HG03039 (cell line): ENCODE results near the gene THBS2.
"Not testable (repeated sequence)": the region's sequence is repeated elsewhere in the genome, so short reads cannot be mapped to it uniquely, and the experiment has no call there.

Source experiments
- ATAC-seq: cut with Tn5 transposase; IDR thresholded peaks from one replicate; pipeline ENCODE4 v1.9.1; 2021; ENCODE audit warnings: mild to moderate bottlenecking, moderate library complexity; ENCODE audit not compliant: unreplicated experiment

THBS2 gene

DNA sequence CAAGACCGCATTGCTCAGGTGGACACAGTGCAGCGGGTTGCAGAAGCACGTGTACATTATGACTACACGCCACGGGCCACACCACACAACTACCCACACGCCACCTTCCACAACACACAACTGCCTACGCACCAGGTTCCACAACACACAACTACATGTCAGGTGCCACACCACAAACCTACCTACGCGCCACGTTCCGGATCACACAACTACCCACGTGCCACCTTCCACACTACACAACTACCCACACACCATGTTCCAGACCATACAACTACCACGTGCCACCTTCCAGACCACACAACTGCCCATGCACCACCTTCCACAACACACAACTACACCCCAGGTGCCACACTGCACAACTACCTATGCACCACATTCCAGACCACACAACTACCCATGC is 20.5 kb downstream of the THBS2 start:
- no peak for ATAC-seq

DNA sequence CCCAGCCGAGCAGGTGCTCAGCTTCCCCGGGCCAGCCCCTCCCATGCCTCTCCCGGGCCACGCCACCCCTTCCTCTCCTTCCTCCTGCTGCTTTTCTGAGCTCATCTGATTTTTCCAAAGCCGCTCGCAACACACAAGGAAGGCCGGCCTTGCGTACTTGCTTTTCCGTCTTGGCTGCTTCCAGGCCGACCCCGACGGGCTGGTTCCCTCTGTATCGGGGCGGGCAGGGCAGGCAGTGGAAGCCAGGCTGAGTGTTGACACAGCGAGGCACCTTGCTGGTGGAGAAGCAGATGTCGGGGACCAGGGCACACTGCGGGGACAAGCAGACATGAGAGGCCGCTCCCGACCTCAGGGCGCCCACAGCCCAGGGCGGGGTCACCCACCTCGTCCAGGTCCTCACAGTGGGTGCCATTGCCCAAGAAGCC is 21.1 kb downstream of the THBS2 start:
- ATAC-seq, result no peak

DNA sequence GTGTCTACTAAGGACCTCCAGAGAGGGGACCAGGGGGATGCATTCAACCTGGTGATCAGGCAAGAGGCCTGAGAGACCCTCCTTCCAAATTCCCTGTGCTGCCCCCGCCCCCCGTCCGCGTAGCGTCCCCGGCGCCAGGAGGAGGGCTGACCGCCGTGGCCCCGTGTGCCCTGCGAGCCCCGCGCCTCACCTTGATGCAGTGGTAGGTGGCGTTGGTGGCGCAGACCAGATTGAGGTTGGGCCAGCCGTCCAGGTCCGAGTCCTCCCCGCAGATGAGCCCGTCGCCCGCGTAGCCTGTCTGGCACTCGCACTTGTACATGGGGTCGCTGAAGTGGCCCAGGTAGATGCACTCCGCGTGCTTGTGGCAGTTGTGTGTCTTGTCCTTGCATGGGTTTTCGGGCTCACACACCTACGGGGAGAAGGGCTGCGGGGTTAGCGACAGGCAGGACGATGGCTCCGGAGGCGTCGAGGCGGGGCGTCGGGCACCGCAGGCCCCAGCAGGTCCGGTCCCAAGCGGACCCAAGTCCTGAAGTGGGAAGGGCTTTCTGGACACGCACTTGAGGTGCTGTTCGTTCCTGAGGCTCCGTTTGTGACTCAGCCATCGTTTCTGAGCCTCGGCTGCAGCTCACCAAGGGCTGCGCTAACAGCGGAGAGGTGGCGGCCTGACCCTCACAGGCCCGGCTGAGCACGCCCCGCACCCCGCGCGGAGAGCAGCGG is 21.7 kb downstream of the THBS2 start:
- no peak for ATAC-seq

DNA sequence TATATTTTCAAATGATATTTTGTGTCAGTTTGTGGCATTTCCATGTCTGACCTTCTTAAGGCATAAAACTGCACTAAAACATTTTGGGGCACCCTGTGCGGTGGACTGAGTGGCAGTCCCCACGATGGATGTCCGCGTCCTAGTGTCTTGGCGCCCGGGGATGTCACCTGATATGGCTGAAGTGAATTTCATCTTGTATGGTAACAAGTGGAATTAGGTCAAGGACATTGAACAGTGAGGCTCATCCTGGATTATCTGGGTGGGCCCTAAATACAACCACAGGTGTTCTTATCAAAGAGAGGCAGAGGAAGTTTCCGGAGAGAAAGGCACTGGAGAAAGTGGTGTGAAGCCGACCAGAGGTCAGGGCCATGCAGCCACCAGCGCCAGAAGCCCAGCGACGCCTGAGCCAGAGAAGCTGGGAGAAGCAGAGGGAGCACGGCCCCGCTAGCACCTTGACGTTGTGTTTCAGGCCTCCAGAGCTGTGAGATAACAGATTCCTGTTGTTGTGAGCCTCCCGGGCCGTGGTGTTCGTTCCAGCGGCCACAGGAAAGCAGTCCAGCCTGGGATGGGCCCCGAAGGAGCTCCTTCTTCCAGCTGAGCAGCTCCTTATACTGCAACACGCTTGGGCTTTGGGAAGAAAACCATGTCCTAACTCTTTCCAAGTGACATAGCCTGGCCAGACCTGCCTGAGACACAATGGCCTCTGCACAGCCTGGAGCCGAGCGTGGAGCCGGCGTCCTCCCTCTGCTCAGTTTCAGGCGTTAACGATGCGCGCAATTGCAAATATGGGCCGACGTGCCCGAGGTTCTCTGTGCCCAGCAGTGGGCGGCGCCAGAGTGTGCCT is 22.5 kb downstream of the THBS2 start:
- ATAC-seq, result no peak

DNA sequence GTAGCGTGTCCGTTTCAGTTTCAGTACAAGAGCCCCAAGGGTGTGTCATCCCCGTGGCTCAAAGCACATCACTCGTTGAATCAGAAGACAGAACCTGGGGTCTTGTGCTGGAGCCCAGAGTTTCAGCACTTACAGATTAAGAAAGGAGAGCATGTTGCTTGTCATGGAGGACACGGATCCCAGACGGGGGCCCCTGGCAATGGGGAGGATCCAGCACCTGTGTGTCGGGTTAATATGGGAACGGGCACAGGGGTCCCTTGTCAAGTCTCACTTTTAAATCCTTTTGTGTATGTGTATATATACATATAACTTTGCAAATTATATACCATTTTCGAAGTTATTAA is 23.4 kb downstream of the THBS2 start:
- no peak for ATAC-seq

DNA sequence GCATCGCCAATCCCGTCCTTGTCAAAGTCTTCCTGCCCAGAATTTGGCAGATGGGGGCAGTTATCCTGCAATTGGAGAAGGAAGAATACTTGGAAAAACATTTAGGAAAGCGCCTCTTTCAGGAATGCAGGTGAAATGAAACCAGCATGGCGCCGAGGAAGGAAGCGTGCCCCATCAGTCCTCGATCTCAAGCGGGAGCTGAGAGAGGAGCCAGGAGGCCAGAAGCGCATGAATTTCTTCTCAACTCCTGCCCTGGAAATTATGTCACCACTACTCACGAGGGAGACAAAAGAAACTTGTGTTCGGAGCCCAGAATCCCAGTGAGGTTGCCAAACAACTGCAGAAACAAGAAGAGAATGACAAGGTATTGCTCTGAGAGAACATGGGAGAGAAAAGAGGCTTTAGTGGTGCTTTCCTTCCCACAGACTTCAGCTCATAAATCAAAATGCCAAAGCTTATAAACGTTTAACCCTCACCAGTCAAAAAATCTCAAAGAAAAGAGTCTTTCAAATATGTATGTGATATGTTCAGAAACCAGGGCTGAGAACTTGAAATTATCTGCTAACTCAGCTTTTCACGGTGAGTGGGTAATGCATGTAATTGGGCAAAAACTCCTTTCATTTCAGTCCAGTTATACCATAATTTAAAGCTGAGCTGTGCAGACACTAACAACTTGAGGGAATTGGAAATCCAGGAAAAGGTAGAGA is 23.9 kb downstream of the THBS2 start:
- ATAC-seq, result no peak

DNA sequence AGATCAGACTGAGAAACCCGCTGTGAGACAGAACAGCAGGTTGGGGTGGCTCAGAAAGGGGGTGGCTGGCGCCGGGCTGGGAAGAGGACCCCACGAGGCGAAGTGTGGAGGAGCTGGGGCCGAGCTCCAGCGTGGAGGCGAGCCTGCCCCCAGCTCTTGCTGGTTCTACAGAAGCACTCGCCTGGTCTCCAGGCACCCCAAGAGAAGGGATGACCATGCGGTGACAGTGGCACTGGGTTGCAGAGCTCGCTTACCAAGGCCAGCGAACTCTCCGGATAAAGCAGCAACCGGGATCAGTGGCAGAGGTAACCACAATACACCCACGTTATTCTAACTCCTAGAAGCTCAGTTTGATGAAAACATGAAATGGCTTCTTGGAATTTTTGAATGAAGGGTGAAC is 26.5 kb downstream of the THBS2 start:
- no peak for ATAC-seq

DNA sequence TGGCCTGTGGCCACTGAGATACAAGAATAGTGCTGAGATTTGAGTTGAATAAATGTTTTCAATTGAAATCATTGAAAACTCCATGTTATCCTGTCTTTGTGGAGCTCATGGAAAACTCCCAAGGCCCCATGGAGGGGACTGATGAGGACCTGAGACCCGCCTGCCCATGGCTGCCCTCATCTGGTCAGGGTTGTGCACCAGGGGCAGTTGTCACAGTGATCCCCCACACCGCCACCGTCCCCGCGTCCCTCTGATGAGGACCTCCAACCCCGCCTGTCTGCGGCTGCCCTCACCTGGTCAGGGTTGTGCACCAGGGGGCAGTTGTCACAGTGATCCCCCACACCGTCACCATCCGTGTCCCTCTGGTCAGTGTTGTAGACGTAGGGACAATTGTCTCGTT is 27.8 kb downstream of the THBS2 start:
- ATAC-seq, result no peak

DNA sequence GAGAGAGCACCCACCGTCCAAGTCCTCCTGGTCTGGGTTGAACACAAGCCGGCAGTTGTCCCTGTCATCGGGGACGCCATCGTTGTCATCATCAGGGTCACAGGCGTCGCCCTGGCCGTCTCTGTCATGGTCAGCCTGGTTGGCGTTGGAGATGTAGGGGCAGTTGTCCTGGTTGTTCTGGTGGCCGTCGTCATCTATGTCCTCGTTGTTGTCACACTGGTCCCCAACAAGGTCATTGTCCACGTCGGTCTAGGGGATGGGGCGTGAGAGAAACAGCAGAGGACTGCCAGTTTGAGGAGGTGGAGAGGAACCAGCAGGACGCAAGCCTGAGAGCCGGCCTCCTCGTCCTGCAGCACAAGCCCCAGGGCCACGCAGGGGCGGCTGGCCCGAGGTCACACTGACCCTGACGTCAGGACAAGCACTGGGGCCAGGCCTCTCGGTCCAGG is 28.5 kb downstream of the THBS2 start:
- no peak for ATAC-seq

DNA sequence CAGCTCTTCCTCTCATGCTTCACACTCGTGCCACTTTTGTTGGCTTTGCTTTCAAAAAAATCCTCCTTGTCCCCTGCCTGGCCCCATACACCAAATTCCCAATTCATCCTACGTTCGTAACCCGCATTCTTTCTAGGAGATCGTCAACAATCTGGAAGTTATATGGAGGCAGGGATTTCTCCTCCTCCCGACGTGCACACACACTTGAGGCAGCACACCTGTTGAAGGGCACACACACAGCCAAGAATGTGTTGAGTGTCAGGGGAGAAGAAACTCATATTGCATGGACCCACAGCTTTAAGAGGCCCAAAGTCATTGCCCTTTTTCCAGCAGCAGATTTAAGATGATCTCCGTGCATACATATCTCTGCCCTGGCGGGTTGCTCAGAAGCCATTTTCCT is 28.9 kb downstream of the THBS2 start:
- ATAC-seq, result no peak

DNA sequence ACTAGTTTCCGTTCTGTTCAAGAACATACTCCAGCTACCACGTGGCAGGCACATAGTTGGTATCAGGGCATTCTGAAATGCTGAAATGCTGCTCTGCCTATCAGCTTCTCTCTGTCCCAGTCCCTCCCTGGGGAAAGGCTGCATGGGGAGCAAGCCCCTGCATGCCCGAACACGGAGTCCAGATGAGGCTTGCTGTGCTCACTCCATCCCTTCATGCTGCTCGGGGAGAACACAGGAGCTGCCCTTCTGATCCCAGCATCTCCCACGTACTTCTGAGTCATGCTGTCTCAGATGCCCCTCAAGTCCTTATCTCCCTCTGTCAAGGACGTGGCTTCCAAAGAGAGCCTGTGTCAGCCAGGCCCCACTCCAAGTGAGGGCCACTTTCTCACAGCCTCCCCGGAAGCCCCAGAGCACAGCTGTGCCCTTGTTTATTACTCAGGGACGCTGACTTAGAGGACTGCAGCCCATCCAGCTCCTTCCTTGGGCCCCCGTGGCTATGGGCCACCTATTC is 29.4 kb downstream of the THBS2 start:
- no peak for ATAC-seq

DNA sequence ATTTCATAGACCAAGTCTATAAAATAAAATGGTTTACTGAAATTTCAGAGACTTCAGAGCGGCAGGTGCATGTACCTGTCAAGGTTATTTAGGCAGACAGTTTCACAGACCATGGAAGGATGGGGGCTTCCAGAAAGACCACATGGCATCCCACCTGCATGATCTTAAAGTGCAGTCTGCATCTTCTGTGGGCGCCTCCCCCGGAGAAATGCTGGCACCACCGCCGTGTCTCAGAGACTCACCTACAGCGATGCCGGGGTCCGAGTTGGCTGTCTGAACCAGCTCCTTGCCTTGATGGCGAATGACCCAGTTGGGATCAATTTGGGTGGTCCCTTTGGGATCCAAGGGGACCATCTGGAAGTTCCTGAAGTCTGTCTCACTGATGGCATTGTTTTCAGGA is 30.6 kb downstream of the THBS2 start:
- ATAC-seq, result no peak

DNA sequence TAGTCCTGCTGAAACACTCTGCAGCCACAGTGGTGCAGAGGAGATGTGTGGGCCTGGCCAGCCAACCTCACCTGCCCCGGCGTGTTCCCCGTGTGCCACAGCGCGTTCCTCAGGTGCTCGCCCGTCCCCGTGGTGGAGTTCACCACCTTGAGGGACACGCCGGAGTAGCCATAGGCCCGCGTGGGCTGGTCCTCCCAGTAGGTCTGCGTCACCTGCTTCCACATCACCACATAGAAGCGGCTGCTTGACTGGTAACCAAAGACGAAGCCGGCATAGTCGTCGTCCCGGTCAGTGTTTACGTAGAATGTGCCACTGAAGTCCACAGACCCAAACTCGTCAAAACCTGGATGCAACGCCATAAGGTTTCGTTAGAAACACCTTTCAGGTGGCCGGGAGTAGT is 31.5 kb downstream of the THBS2 start:
- ATAC-seq, result no peak

DNA sequence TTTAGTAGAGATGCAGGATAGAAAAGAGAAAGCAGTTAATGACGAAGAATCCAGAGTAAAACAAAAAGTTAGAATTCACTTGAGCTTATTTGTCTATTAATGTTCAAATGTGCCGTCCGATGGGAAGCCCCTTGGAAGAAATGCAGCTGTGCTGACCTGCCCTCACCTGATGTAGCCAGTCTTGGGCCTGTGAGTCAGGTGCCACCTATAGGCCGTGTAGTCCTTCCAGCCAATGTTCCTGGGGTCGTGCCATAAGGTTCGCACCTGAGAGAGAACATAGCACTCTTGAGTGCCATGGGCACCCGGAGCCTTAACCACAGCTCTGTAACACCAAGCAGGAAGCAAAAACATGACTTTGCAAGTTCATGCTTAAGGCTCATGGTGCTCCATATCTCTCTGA is 32.4 kb downstream of the THBS2 start:
- ATAC-seq, result no peak

DNA sequence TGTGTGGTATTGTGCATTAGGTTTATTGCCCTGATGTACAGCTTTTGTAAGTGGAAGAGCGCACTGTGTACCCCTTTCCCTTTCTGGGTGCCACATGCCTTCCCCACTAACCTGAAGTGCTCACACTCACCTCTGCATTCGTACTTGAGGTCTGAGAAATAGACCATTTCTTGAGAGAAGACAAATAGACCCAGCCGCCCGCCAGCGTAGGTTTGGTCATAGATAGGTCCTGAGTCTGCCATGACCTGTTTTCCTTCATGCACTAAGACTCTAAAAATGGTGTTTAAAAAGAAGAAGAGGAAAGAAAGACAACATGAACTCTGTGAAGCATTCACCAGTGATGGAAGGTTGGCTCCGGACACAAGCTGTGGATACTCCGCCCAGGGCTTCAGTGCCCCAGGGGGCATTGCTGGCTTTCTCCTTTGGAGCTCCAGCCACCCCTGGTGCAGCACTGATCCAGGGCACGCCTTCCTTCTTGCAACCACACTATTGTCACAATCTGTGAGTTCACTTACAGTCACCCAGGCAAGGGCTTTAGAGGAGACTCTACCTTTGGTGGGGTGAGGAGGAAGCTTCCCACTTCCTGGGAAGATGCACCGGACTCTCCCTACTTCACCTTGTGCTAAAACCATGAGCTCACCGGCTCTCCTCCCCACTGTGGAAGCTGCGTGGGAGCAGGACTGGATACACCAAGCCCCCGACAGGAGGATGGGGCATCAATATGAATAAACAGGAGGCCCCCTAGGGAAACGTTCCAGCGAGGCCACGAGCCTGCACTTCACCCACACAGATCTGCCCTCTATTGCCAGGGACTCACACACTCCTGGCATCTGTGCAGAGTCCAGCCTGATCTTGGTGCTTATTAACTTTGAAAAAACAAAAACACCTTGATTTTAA is 33.3 kb downstream of the THBS2 start:
- no peak for ATAC-seq

DNA sequence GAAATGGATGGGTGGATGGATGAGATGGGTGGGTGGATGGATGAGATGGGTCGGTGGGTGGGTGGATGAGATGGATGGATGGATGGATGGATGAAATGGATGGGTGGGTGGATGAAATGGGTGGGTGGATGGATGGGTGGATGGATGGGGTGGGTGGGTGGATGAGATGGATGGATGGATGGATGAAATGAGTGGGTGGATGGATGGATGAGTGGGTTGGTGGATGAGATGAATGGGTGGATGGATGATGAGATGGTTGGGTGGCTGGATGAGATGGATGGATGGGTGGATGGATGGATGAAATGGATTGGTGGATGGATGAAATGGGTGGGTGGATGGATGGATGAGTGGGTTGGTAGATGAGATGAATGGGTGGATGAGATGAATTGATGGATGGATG is 35.7 kb downstream of the THBS2 start:
- ATAC-seq, result no peak

DNA sequence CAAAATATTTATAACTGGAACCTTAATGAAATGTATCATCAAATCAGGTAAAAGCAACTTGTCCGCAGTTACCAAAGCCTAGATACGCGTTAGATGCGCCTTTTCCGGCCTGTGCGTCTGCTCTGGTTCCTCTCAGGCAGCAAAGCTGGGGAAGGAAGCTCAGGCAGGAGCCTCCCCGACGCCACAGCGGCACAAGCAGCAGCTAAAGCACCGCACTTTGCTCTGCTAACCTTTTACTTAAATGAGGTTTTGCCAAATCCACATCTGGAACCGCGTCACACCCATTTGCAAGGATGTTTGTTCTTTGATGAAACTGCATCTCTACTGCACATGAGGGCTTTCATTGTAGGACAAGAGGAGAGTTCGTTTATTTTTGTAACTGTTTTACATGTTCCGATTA is 36.8 kb downstream of the THBS2 start:
- no peak for ATAC-seq

DNA sequence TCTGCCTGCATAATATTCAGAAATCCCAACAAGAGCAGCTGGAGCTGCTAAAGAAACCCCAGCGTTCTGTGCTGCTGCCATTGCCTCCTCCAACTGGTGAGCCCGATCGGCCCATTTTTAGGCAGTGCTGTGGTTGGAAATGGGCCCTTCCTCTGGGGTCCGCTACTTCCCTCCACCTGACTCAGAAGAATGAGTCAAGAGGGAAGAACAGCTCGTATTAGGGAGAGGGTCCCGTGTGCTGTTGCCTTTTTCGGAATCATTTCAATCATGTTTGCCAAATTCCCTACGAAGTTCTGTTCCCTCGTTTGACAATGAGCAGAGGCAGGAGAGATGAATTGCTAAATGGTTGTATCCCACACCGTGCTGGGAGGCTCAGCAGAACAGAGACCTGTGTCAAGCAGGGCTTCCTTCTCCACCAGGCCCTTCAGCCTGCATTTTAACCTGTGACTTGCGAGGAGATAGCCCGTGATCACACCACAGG is 38.4 kb downstream of the THBS2 start:
- no peak for ATAC-seq

DNA sequence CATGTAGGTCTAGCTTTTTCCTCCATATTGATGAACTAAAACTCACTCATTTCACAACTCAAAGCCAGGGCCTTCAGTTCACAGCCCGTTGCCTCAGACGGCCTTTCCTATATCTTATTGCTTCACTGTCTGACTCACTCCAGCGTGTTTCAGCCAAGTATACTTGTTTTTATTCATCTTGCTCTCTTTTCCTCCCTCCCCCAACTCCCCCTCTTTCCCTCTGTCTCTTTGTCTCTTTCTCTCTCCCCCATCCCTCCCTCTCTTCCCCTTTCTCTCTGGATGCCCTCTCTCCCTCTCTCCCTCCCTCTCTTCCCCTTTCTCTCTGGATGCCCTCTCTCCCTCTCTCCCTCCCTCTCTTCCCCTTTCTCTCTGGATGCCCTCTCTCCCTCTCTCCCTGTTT is 38.9 kb downstream of the THBS2 start:
- not testable (repeated sequence) for ATAC-seq

DNA sequence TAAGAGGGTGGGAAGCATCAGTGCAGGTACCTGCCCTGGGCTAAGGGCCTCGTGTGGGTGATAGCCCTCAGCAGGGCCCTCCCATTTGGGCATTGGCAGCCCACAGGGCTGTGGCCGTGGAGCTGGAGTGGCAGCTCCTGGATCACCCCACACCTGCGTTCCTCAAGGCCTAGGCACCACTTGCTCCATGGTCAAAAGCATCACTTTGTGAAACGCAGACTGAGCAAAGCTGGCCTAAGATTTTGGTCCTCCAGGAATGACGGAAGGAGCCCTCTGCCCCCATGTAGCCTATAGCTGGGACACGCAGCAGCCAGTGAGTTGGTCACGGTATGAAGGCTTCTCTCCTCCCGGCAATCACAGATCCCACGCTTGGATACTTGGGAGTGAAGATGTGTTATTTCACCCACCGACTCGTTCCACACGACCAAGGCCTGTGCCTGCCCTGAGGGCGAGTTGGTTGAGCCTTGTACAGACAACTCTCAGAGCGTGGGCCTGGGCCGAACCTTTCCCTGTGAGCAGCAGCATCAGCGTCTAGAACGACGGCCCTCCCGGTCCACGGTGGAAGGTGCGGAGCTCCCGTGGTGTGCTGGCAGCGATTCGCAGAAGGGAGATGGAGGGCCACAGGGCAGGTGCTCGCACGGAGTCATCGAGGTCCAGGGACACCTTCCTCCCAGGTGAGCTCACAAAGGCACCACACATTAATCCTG is 39.7 kb downstream of the THBS2 start:
- ATAC-seq, result no peak
